Endometrial microvascular endothelial cells (primary cell): ENCODE results near the gene HDAC4. TPM values are rescaled to one million over a fixed set of nuclear protein-coding genes. Genes with fewer than 3 reads are reported as not detected.

Source experiments
- in situ Hi-C: cut with HindIII; loops from 2 replicates; pipeline ENCODE4 v1.10.0; 2017; ENCODE audit warnings: low sequenced_read_pairs, low pct_unique_long_range_greater_than_20kb; ENCODE audit errors: inconsistent ontology term
- total RNA-seq: library from RNA; depleted of rRNA; stranded (reverse); fragments of >200 nt; gene quantifications from one replicate; pipeline ENCODE4 v1.2.3, GENCODE V29; 2015; ENCODE audit errors: inconsistent ontology term

HDAC4 gene
- total RNA-seq, 1 donor from 2014 or later: 27.4 TPM

DNA sequence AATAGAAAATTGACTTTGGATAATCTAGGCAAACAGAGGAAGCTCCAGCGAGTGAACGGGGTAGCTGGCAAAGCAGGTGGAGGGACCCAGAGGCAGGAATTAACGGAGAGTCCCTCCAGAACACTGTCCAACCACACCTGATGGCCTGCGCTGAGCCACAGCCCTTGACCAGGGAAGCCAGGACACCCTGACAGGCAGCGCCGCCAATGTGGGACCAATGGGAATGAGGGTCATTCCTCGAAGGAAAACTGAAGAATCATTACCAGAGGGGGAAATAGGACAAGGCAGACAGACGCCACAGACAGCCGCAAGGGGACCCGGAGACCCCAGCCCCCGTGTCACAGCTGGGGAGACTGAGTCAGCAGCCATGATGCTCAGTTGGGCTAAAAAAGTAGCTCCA is 40.8 kb downstream of the HDAC4 start:
- in situ Hi-C loops: no loop called here

- in situ Hi-C loops: no loop called here
Measured at GRCh38 chr2:239359196-239359912, 41.5 kb downstream of the HDAC4 start.

DNA sequence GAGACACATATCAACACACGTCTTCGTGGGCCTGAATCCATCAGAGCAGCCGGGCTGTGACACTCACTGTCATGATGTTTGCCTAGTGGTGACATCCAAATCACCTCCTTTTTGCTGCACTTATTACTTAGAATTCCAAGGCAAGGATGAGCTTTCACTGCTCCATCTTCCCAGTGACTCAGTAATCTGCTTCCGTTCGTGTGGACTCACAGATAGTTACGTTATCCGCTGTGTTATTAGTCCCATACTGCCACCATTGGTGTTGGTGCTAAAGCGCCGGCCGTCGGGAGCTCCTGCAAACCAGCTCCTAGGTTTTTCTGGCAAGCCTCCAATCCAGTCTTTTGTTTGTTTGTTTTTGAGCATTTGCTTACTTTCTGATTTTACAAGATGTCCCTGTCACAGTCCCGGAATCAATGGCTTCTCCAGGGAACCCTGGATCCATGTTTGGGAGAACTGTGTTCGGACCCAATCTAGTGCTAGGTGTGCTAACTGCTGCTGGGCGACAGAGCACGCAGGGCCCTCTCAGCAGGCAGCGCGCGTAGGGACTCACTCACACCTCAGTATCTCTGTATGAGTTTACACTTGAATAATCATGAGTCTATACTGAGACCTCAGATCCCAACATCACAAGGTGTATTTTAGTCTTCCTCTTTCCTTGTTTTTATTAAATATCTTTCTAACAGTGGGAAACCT is 42.6 kb downstream of the HDAC4 start:
- in situ Hi-C loops: no loop called here

- in situ Hi-C loops: no loop called here
Measured at GRCh38 chr2:239355724-239356123, 45.1 kb downstream of the HDAC4 start.

- in situ Hi-C loops: no loop called here
Measured at GRCh38 chr2:239355139-239355538, 45.7 kb downstream of the HDAC4 start.

DNA sequence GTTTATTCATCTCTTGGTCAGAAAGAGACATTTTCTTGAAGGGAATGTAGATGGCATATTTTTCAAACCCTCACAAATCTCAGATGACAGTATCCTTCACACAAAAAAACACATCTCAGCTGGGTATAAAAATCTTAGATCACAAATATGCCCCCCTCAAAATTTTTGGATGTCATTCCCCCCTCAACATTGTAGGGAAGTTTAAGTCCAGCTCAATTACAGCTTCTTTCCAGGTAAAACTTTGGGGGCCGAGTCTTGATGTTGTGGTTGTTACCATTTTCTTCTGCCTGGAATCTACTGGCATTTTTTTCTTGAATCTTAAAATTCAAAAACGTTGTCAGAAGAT is 46.1 kb downstream of the HDAC4 start:
- in situ Hi-C loops: no loop called here

DNA sequence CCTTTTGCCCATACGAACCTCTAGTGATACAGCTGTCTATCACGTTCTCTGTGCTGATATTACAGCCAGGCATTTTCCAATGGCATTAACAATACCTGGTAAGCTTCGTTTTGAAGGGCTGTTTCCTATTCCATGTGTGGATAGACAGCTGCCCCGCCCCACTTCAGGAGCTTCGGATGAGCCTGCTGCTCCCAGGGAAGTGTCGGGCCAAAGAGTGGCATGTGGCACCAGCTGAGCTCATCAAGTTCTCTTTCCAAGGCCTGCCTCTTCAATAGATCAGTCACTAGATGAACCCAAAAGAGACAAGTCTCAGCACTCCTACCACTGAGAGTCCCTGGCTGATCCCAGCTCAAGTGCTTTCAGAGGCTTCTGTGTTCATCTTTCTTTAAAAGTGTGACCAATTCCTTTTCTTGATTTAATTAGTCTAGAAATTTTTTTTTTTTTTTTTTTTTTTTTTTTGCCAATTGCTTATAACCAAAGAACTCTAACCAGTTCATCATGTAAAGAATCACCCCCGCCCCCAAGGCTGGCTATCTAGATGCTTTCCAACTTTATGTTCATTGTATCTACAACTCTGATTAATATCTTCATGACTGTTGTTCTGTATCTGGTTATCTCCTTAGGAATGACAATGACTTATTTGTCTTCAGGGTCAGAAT is 46.6 kb downstream of the HDAC4 start:
- in situ Hi-C loops: no loop called here

DNA sequence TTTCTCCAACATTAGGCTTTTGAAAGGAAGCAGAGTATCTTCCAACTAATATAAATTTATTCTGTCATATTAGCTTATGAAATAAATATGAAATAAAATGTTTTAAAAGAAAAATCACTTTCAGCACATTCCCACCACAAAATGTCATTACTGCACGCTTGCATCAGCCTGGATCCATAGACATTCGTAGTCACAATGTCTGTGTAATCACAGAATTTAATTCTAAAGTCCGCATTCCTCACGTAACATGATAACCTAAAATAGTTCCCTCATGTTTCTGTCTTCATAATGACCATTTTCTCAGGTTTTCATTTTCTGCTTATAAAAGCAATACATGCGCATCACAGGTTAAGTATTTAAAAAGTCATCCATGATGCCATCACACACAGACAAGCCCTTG is 47.1 kb downstream of the HDAC4 start:
- in situ Hi-C loops: no loop called here

DNA sequence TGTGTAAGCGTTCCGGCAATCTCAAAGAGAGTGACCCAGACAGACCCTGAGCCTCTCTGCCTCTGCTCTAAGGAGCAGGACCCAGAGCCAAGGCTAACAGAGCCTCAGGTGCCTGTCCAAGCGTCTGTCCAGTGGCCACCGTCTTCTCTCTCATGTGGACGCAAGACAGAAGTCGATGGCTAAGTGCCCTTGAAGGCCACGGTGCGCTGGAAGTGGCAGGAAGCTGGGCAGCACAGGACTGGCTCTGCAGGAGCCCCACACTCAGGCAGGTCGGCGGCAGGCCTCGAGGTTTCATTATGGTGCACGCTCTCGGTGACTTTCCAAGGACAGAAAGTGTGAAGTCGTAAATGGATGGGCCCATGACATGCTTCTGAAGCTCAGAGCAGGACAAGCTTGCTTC is 49.1 kb downstream of the HDAC4 start:
- in situ Hi-C loops: no loop called here

DNA sequence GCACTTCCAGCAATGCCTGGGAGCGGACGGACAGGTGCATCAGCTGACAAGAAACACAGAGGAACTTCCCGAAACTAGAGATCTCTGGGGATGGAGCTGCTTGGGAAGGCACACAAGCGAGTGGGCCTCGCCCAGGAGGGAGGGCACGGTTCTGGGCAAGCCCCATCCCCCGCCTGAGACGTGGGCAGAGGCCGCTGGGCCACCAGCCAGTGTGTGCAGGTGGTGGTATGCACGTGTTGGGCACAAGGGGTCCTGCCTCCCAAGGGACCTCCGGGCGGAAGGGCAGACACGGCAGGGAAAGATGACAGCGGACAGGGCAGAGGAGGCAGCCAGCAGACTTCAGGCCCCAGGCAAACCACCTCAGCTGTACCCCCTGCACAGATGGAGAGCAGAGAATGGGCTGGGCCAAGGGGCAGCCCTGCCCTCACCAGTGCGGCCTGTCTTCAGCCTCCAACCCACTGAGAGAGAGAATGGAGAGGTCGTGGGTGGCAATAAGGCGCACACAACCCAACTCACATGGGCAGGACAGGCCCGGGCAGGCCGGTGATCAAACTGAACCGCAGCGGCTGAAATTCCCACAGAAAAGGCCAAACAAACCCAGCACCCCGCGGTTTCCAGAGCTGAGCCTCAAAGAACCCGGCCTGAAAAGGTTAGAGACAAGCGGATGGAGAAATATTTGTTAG is 51.2 kb downstream of the HDAC4 start:
- in situ Hi-C loops: no loop called here

DNA sequence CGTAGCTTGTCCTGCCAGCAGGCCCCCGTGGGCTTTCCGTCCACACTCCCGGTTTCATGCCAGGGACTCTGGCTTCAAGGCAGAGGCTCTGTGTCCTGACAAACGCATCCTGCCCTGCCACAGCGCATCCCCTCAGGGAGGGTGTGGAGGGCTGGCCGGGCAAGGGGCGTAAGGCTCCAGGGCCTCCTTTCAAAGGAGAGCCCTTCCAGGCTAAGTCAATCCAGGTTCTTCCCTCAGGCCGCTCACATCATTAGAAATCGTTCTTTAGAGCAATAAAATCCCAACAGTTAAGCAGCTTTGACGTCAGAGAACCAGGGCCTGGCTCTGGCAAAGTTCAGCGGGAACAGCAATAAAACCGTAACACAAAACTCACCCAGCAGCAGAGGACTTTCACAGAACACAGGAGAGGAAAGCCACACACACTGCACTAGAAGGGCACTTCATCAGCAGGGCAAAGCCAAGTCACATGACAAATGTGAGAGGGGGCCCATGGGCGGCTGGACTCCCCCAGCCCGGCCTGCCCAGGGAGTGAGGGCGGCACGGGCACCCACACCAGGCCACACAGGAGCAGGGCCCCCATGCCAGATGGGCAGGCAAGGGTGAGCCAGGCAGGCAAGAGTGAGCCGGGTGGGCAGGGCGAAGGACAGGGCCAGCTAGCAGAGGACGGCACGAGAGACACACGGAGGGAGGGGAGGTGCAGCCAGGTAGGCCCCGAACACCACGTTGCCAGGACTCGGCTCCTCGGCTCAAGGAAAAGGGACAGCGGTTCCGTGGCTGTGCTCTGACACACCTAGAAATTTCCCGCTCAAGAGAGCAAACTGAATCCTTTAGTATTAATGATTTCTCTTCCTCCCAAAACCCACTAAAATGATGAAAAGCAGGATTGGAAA is 52.0 kb downstream of the HDAC4 start:
- in situ Hi-C loops: no loop called here

GRCh38 chr2:239346676-239347075 is 54.1 kb downstream of the HDAC4 start:
- in situ Hi-C loops: no loop called here

GRCh38 chr2:239345251-239345650 is 55.6 kb downstream of the HDAC4 start:
- in situ Hi-C loops: no loop called here

DNA sequence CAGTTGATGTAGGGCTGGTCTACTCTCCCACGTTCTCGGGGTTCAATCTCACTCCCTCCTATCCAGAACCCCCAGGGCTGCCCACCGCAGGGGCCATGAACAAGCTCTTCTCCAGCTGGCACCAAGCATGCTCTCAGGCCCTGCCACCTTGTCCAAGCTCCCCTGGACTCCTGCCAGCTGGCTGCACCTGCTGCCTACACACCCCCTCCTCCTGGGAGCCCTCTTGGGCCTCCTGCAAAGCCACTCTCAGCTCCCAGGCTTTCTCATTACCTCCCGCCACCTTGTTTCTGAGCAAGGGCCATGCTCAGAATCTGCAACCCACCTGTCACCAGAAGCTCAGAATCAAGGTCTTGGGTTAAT is 56.0 kb downstream of the HDAC4 start:
- in situ Hi-C loops: no loop called here

DNA sequence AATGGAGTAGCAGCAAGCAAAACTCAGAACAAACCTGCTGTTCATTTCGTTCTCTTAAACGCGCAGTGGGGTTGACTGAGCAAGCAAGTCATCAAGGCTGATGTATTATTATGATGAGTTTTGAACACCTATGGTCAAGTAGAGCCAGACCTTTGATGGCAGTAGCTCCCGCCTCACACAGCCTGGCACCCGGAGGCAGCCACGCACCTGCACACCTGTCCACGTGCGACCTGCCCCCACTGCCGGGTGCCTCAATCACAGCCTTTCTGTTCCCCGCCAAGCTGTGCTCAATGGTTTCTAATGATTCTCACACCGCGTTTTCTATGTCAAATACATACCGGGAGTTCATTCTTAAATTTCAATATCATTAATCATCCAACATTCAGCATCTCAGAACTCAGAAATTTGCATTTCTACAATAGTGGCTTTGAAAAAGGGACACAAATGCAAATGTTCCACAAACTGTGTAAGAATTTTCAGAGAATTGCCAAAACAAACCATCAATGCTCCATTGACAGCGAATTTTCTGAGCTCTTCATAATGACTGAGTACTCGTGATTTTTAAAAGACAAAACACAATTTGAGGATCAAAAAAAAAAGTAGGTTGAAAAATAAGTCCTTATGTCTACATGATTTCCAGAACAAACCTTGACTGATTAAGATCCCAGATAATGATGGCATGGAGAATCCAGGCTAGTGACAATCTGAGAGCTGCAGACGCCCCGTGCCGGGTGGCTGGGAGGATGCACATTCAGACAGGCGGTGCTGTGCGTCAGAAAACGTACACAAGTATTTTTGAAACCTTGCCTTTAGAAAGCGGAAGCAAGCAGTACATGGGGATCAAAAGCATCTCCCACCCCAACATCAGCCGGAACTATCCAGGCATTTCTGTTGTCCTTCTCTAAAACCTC is 56.6 kb downstream of the HDAC4 start:
- in situ Hi-C loops: no loop called here

- in situ Hi-C loops: no loop called here
Measured at GRCh38 chr2:239343460-239343859, 57.4 kb downstream of the HDAC4 start.

- in situ Hi-C loops: no loop called here
Measured at GRCh38 chr2:239341840-239342239, 59.0 kb downstream of the HDAC4 start.

DNA sequence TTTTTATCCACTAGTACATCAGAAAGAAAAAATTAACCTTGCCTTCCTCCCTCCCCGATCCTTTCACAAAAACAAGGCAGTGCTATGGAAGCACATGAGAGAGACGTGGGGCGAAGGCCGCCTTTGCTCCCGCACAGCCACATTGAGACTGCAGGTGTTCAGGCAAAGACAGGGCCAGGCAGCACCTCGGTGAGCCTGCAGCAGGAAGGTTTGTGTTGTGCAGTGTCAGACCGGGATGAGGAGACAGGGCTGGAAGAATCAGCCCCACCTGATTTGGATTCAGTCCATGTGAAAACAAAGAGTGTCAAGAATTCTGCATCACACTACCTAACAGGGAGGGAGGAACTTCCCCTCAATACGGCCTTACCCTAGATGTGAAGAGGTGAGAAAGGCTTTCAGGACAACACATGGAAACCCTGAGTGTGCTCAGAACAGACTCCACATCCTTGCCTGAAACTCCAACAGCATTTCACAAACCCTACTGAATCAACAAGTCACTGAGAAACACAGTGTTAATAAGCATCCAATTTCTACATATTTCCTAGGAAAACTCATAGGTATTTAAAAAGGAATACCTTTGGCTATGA is 59.6 kb downstream of the HDAC4 start:
- in situ Hi-C loops: no loop called here
